Common myeloid progenitor, CD34-positive (primary cell): ENCODE data around the gene SMARCAL1.

Experiments
- CTCF ChIA-PET: fragments of 350-600 bp; sonication (Branson Sonifier 250); formaldehyde crosslinking; loops from one replicate; lab custom pipeline; 2021; ENCODE audit warnings: antibody characterized with exemption; lab: Charles Lee
- POLR2A ChIA-PET: fragments of 350-600 bp; sonication (Branson Sonifier 250); formaldehyde crosslinking; loops from one replicate; lab custom pipeline; 2021; ENCODE audit warnings: antibody characterized with exemption; lab: Charles Lee
- DNase-seq, 3 donors: peaks; one replicate each; pipeline versions ENCODE4 v3.0.0 to v3.0.0-alpha.2; 2013
- H3K27ac ChIP-seq, 2 experiments: 1 replicate in 1 of 2; 2 replicates in 1 of 2; pipeline ENCODE4 v1.7.0; 2013; ENCODE audit warnings: inconsistent platforms in 2 of 2, low read length in 2 of 2, mild to moderate bottlenecking in 2 of 2, low read depth in 1 of 2, moderate library complexity in 1 of 2; ENCODE audit not compliant: severe bottlenecking in 2 of 2, insufficient read depth in 1 of 2, poor library complexity in 1 of 2
- H3K27me3 ChIP-seq, 5 experiments: replicated peaks in 2 of 5; 1 replicate in 3 of 5; 2 replicates in 2 of 5; pipeline versions ENCODE4 v1.6.1 to v1.7.0; 2013; ENCODE audit warnings: low read length in 4 of 5, mild to moderate bottlenecking in 2 of 5, moderate library complexity in 2 of 5, inconsistent platforms in 1 of 5; ENCODE audit not compliant: insufficient read depth in 5 of 5, control insufficient read depth in 4 of 5
- H3K36me3 ChIP-seq, 4 experiments: 1 replicate in 2 of 4; 2 replicates in 2 of 4; pipeline versions ENCODE4 v1.6.1 to v1.7.0; 2013; ENCODE audit warnings: low read length in 3 of 4, control low read depth in 1 of 4, mild to moderate bottlenecking in 1 of 4; ENCODE audit not compliant: control insufficient read depth in 4 of 4, insufficient read depth in 4 of 4
- H3K4me1 ChIP-seq, 4 experiments: 1 replicate in 3 of 4; 2 replicates in 1 of 4; pipeline versions ENCODE4 v1.6.1 to v1.7.1; 2013; ENCODE audit warnings: low read length in 3 of 4, mild to moderate bottlenecking in 3 of 4, control low read depth in 1 of 4, inconsistent platforms in 1 of 4, moderate library complexity in 1 of 4; ENCODE audit not compliant: control insufficient read depth in 4 of 4, insufficient read depth in 4 of 4; ENCODE audit errors: control extremely low read depth in 1 of 4
- H3K4me3 ChIP-seq, 7 experiments: 1 replicate in 4 of 7; 2 replicates in 3 of 7; pipeline versions ENCODE4 v1.5.1 to v1.7.0; 2013; ENCODE audit warnings: mild to moderate bottlenecking in 7 of 7, low read length in 6 of 7, moderate library complexity in 6 of 7, inconsistent platforms in 2 of 7, low read depth in 2 of 7, control low read depth in 1 of 7; ENCODE audit not compliant: insufficient read depth in 4 of 7, control insufficient read depth in 1 of 7; ENCODE audit errors: extremely low read depth in 1 of 7
- H3K9me3 ChIP-seq, 5 experiments: 1 replicate in 4 of 5; 2 replicates in 1 of 5; pipeline versions ENCODE4 v1.6.1 to v1.7.1; 2013; ENCODE audit warnings: low read length in 4 of 5, mild to moderate bottlenecking in 2 of 5, inconsistent platforms in 1 of 5, low read depth in 1 of 5, moderate library complexity in 1 of 5; ENCODE audit not compliant: control insufficient read depth in 4 of 5, insufficient read depth in 2 of 5; ENCODE audit errors: control extremely low read depth in 1 of 5
- WGBS: methylation state at CpG from one replicate; pipeline ENCODE4 v1.1.5; 2013; ENCODE audit not compliant: insufficient coverage; 5-methylcytosine and 5-hydroxymethylcytosine counted together

The SMARCAL1 gene

GRCh38 chr2:216406826-216407225 is 5.5 kb upstream of the SMARCAL1 start:
- peaks cover 0 to 6% (median 0%) of the 10 kb centered on the region in 4 experiments for H3K4me1 ChIP-seq
- no peaks in the 10 kb centered on the region for H3K27me3 ChIP-seq
- no peaks in the 10 kb centered on the region for H3K36me3 ChIP-seq
- H3K4me3 ChIP-seq: no peak overlapping the region
- CTCF ChIA-PET: interaction anchor here (1.6 to 1.7 kb wide), 2 partner anchors 10 to 79 kb away, joined by 5 read pairs; no protein-coding TSS in a partner anchor
- no peaks in the 10 kb centered on the region for H3K9me3 ChIP-seq
- no peak for DNase-seq
- no peak overlapping the region for H3K27ac ChIP-seq
- WGBS: no CpG with 5 or more reads among the region's 3 CpGs
- POLR2A ChIA-PET: no interaction called here

GRCh38 chr2:216408426-216409290 is 3.6 kb upstream of the SMARCAL1 start:
- Histone ChIP-seq H3K9me3 (no peaks in the 10 kb centered on the region), H3K27ac (no peak overlapping the region), H3K4me1 (peaks cover 0 to 14% (median 2%) of the 10 kb centered on the region in 4 experiments), H3K36me3 (no peaks in the 10 kb centered on the region), H3K27me3 (no peaks in the 10 kb centered on the region), H3K4me3 (no peak overlapping the region)
- ChIA-PET CTCF (interaction anchor here (1.5 to 2.2 kb wide), 2 partner anchors 9 to 244 kb away, joined by 4 to 10 read pairs; no protein-coding TSS in a partner anchor), POLR2A (no interaction called here)
- no peak for DNase-seq
- 84% methylated on average over 6 of the region's 11 CpGs for WGBS

GRCh38 chr2:216410550-216410949 is 1.7 kb upstream of the SMARCAL1 start:
- Histone ChIP-seq H3K9me3 (no peaks in the 10 kb centered on the region), H3K4me1 (peaks cover 0 to 14% (median 3%) of the 10 kb centered on the region in 4 experiments), H3K27me3 (no peaks in the 10 kb centered on the region), H3K36me3 (peaks cover 3 to 13% (median 10%) of the 10 kb centered on the region in 4 experiments), H3K27ac (no peak overlapping the region), H3K4me3 (no peak overlapping the region)
- ChIA-PET POLR2A (no interaction called here), CTCF (interaction anchor here (1.5 to 2.2 kb wide), 2 partner anchors 11 to 246 kb away, joined by 4 to 10 read pairs; no protein-coding TSS in a partner anchor)
- WGBS: 100% methylated on average over 4 of the region's 7 CpGs
- DNase-seq: no peak

GRCh38 chr2:216413882-216414281 is 1.6 kb downstream of the SMARCAL1 start:
- POLR2A ChIA-PET: no interaction called here
- no peak overlapping the region for H3K27ac ChIP-seq
- CTCF ChIA-PET: interaction anchor here (3.8 kb wide), 1 partner anchor 11 kb away, joined by 30 read pairs; no protein-coding TSS in a partner anchor
- no peaks in the 10 kb centered on the region for H3K27me3 ChIP-seq
- 100% methylated on average over 1 of the region's 5 CpGs for WGBS
- no peak overlapping the region for H3K4me3 ChIP-seq
- H3K4me1 ChIP-seq: peaks cover 0 to 26% (median 19%) of the 10 kb centered on the region in 4 experiments
- no peaks in the 10 kb centered on the region for H3K9me3 ChIP-seq
- DNase-seq: no peak
- H3K36me3 ChIP-seq: peaks cover 9 to 33% (median 21%) of the 10 kb centered on the region in 4 experiments

- Histone ChIP-seq H3K27me3 (no peaks in the 10 kb centered on the region), H3K9me3 (no peaks in the 10 kb centered on the region), H3K27ac (no peak overlapping the region), H3K4me3 (no peak overlapping the region), H3K36me3 (peaks cover 9 to 40% (median 25%) of the 10 kb centered on the region in 4 experiments), H3K4me1 (peaks cover 0 to 26% (median 19%) of the 10 kb centered on the region in 4 experiments)
- 100% methylated on average over 2 of the region's 3 CpGs for WGBS
- POLR2A ChIA-PET: no interaction called here
- CTCF ChIA-PET: interaction anchor here (3.8 kb wide), 1 partner anchor 12 kb away, joined by 30 read pairs; no protein-coding TSS in a partner anchor
- DNase-seq: no peak
These were observed 2.6 kb downstream of the SMARCAL1 start for GRCh38 chr2:216414772-216415319.

GRCh38 chr2:216415541-216415940 is 3.3 kb downstream of the SMARCAL1 start:
- H3K27me3 ChIP-seq: no peaks in the 10 kb centered on the region
- no peak overlapping the region for H3K4me3 ChIP-seq
- H3K4me1 ChIP-seq: peaks cover 0 to 26% (median 19%) of the 10 kb centered on the region in 4 experiments
- 100% methylated on average over 1 of the region's 3 CpGs for WGBS
- peaks cover 9 to 47% (median 31%) of the 10 kb centered on the region in 4 experiments for H3K36me3 ChIP-seq
- ChIA-PET CTCF (interaction anchor here (3.8 kb wide), 1 partner anchor 13 kb away, joined by 30 read pairs; no protein-coding TSS in a partner anchor), POLR2A (no interaction called here)
- no peak for DNase-seq
- H3K9me3 ChIP-seq: no peaks in the 10 kb centered on the region
- H3K27ac ChIP-seq: no peak overlapping the region
